Keratinocyte (primary cell): ENCODE results near the gene CARS1. TPM values are rescaled to one million over a fixed set of nuclear protein-coding genes. Genes with fewer than 3 reads are reported as not detected.

Experiments used
- DNase-seq: peaks from one replicate; pipeline ENCODE4 v3.0.0-alpha.2; 2011; ENCODE audit warnings: low read depth, missing footprints, low spot score
- FAIRE-seq: peaks from 2 replicates; lab custom pipeline; 2011; peaks lifted over from hg19 to GRCh38; lab: Jason Lieb, UNC
- H2AFZ ChIP-seq: 2 replicates; pipeline ENCODE4 v1.6.0; 2012; ENCODE audit warnings: low read length, control low read depth, inconsistent platforms; ENCODE audit not compliant: control insufficient read depth
- H3K27ac ChIP-seq: 2 replicates; pipeline ENCODE4 v1.5.1; 2011; ENCODE audit warnings: low read length; ENCODE audit not compliant: control insufficient read depth, insufficient read depth
- H3K27me3 ChIP-seq: 3 replicates; pipeline ENCODE4 v1.6.0; 2011; ENCODE audit warnings: low read length; ENCODE audit not compliant: control insufficient read depth, insufficient read depth; ENCODE audit errors: extremely low read depth
- H3K36me3 ChIP-seq, 2 experiments: 2 replicates in 1 of 2; 3 replicates in 1 of 2; pipeline ENCODE4 v1.5.1; 2011; ENCODE audit warnings: low read length in 2 of 2, mild to moderate bottlenecking in 1 of 2; ENCODE audit not compliant: control insufficient read depth in 2 of 2, insufficient read depth in 2 of 2; ENCODE audit errors: extremely low read depth in 1 of 2
- H3K4me1 ChIP-seq: 3 replicates; pipeline ENCODE4 v1.5.1; 2011; ENCODE audit warnings: low read length; ENCODE audit not compliant: control insufficient read depth, insufficient read depth; ENCODE audit errors: extremely low read depth
- H3K4me2 ChIP-seq: 3 replicates; pipeline ENCODE4 v1.6.0; 2011; ENCODE audit warnings: low read depth, low read length; ENCODE audit not compliant: control insufficient read depth, insufficient read depth; ENCODE audit errors: extremely low read depth
- H3K4me3 ChIP-seq, 3 experiments: fragments of 200-600 bp in 1 of 3; sonication (generic) in 1 of 3; 2 replicates in 2 of 3; 3 replicates in 1 of 3; pipeline ENCODE4 v1.5.1; 2011 to 2016; ENCODE audit warnings: low read length in 3 of 3, mild to moderate bottlenecking in 3 of 3, control low read depth in 2 of 3, inconsistent platforms in 1 of 3, low read depth in 1 of 3, mixed read lengths in 1 of 3, mixed run types in 1 of 3, moderate library complexity in 1 of 3; ENCODE audit not compliant: control insufficient read depth in 2 of 3, insufficient read depth in 2 of 3; ENCODE audit errors: extremely low read depth in 1 of 3
- H3K79me2 ChIP-seq: 2 replicates; pipeline ENCODE4 v1.6.0; 2012; ENCODE audit warnings: low read length; ENCODE audit not compliant: control insufficient read depth, insufficient read depth
- H3K9ac ChIP-seq: 3 replicates; pipeline ENCODE4 v1.6.0; 2011; ENCODE audit warnings: low read length; ENCODE audit not compliant: control insufficient read depth, insufficient read depth; ENCODE audit errors: extremely low read depth
- H3K9me1 ChIP-seq: 3 replicates; pipeline ENCODE4 v1.6.0; 2011; ENCODE audit warnings: low read length; ENCODE audit not compliant: control insufficient read depth, insufficient read depth; ENCODE audit errors: extremely low read depth
- H3K9me3 ChIP-seq: 2 replicates; pipeline ENCODE4 v1.5.1; 2012; ENCODE audit warnings: low read depth, low read length; ENCODE audit not compliant: control insufficient read depth
- H4K20me1 ChIP-seq: 3 replicates; pipeline ENCODE4 v1.6.0; 2011; ENCODE audit warnings: low read length; ENCODE audit not compliant: control insufficient read depth, insufficient read depth; ENCODE audit errors: extremely low read depth
- EZH2 ChIP-seq: IDR thresholded peaks from one replicate; pipeline ENCODE4 v1.6.1; 2012; ENCODE audit warnings: inconsistent platforms, mild to moderate bottlenecking, low read length, moderate library complexity
- dilution Hi-C: fragments of 300-500 bp; cut with MboI; formaldehyde crosslinking; loops from one replicate; pipeline ENCODE4 v1.7.0; 2020; ENCODE audit warnings: low sequenced_read_pairs; ENCODE audit not compliant: extremely low pct_ligation_motif_present
- polyA plus RNA-seq, 5 experiments: library from polyadenylated mRNA; depleted of rRNA in 3 of 5; stranded (reverse) in 3 of 5; stranded (forward) in 1 of 5; unstranded in 1 of 5; fragments of >200 nt; gene quantifications; 1 replicate in 1 of 5; 2 replicates in 3 of 5; 3 replicates in 1 of 5; pipeline versions ENCODE4 v1.2.1 to v1.2.3, GENCODE V29; 2011 to 2012; ENCODE audit warnings: missing spikeins in 2 of 5, low read depth in 1 of 5, low replicate concordance in 1 of 5
- TF ChIP-seq, protein P1 (sequence below), 3 experiments: IDR thresholded peaks in 1 of 3; conservative IDR thresholded peaks in 1 of 3; optimal IDR thresholded peaks in 1 of 3; 2 replicates in 2 of 3; 3 replicates in 1 of 3; pipeline versions ENCODE3 to v1.5.1; 2011; ENCODE audit warnings: low read length in 3 of 3, mild to moderate bottlenecking in 3 of 3, moderate library complexity in 2 of 3, control low read depth in 1 of 3, inconsistent platforms in 1 of 3; ENCODE audit not compliant: insufficient read depth in 2 of 3; ENCODE audit errors: extremely low read depth in 1 of 3

CARS1 gene
- polyA plus RNA-seq, 1 donor (not counting 4 experiments of a cell fraction or from before 2014, with no cell fraction given): 60.7 TPM

DNA sequence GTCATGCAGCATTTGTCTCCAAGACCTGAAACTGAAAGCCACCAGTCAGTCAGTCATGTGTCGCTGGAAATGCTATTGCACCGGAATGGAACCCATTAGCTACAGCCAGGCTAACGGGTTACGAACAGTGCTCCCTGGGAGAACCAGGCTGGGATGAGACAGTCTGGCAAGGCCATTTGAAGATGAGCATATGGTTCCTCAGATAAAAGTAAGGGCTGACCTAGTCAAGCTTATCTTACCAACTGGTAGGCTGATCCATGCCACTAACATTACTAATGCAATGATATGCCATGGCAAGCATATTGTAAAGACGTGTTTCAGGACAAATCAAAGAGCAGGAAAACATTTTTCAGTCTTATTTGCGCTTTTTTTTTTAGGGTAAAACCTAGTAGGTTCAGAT lies 93.5 kb downstream of the CARS1 start:
- H3K79me2 ChIP-seq: peaks cover 55% of the 10 kb centered on the region
- FAIRE-seq (no peak), DNase-seq (no peak)

DNA sequence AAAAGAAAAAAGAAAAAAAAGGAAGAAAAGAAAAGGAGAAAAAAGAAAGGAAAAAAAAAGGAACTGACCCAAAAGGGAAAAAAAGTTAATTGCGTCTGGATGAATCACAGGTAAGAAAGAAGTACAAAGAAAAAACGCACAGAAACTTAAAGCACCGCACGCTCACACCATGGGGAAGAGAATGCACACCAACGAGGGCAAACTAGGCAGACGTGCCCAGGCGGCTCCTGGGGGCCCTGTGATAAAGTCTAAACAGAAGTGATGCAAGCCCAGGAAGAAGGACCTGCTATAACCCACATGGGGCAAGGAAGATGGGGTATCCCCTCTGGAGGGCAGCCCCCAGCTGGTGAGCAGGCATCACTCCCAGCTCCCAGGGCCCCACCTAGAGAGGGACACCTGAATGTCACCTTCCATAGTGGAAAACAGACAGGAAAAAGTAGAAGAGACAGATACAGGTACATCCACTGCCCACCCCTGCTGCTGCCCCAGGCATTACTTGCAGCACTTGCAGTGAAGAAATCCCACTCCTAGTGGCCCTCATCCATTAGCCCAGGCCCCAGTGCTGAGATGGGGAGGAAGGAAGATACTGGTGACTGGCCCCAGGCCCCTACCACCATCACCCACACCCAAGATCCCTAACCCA lies 94.0 kb downstream of the CARS1 start:
- no peak overlapping the region for H3K4me2 ChIP-seq
- no peak for TF ChIP-seq EZH2
- TF ChIP-seq, protein P1, sequence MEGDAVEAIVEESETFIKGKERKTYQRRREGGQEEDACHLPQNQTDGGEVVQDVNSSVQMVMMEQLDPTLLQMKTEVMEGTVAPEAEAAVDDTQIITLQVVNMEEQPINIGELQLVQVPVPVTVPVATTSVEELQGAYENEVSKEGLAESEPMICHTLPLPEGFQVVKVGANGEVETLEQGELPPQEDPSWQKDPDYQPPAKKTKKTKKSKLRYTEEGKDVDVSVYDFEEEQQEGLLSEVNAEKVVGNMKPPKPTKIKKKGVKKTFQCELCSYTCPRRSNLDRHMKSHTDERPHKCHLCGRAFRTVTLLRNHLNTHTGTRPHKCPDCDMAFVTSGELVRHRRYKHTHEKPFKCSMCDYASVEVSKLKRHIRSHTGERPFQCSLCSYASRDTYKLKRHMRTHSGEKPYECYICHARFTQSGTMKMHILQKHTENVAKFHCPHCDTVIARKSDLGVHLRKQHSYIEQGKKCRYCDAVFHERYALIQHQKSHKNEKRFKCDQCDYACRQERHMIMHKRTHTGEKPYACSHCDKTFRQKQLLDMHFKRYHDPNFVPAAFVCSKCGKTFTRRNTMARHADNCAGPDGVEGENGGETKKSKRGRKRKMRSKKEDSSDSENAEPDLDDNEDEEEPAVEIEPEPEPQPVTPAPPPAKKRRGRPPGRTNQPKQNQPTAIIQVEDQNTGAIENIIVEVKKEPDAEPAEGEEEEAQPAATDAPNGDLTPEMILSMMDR (optimal IDR thresholded peaks at IDR 0.05 in 1 of 3, IDR thresholded peaks at IDR 0.05 in 1 of 3, conservative IDR thresholded peaks at IDR 0.05 in 1 of 3; ENCODE audit: extremely low read depth in 1 of 3, insufficient read depth in 2 of 3, low read length in 3 of 3): no peak
- no peak overlapping the region for H3K4me3 ChIP-seq
- H4K20me1 ChIP-seq: peaks cover 6% of the 10 kb centered on the region
- H3K79me2 ChIP-seq: peaks cover 51% of the 10 kb centered on the region
- no peaks in the 10 kb centered on the region for H3K27me3 ChIP-seq
- H3K4me1 ChIP-seq: peaks cover 9% of the 10 kb centered on the region
- no peak overlapping the region for H2AFZ ChIP-seq
- dilution Hi-C loops: no loop called here
- DNase-seq: no peak
- no peak for FAIRE-seq
- peaks cover 47 to 53% of the 10 kb centered on the region in 2 experiments for H3K36me3 ChIP-seq
- H3K9ac ChIP-seq: no peak overlapping the region
- H3K9me3 ChIP-seq: no peaks in the 10 kb centered on the region
- no peak overlapping the region for H3K27ac ChIP-seq
- peaks cover 4% of the 10 kb centered on the region for H3K9me1 ChIP-seq

More for the DNA sequence above, 93.5 kb downstream of the CARS1 start:
- Histone ChIP-seq H3K4me2 (no peak overlapping the region), H3K4me1 (peaks cover 9% of the 10 kb centered on the region), H3K9me3 (no peaks in the 10 kb centered on the region), H3K9ac (no peak overlapping the region), H3K27me3 (no peaks in the 10 kb centered on the region), H2AFZ (no peak overlapping the region), H3K36me3 (peaks cover 48% of the 10 kb centered on the region in 2 experiments), H3K27ac (no peak overlapping the region), H3K9me1 (peaks cover 4% of the 10 kb centered on the region), H3K4me3 (no peak overlapping the region), H4K20me1 (peaks cover 6% of the 10 kb centered on the region)
- dilution Hi-C loops: no loop called here
- no peak for TF ChIP-seq EZH2
- TF ChIP-seq, protein P1 (optimal IDR thresholded peaks at IDR 0.05 in 1 of 3, IDR thresholded peaks at IDR 0.05 in 1 of 3, conservative IDR thresholded peaks at IDR 0.05 in 1 of 3; ENCODE audit: extremely low read depth in 1 of 3, insufficient read depth in 2 of 3, low read length in 3 of 3): no peak
